ENCODE data around the gene KLRD1. TPM values are rescaled to one million over a fixed set of nuclear protein-coding genes. Genes with fewer than 3 reads are reported as not detected.
"Not testable (repeated sequence)": the region's sequence is repeated elsewhere in the genome, so short reads cannot be mapped to it uniquely, and the experiment has no call there.

The KLRD1 gene
- total RNA-seq, 1 donor: 0.86 TPM

GRCh38 chr12:10369557-10370415 is 62.1 kb downstream of the KLRD1 start:
- no peak for DNase-seq (ENCODE audit: low read depth)
- no peak for TF ChIP-seq CTCF (IDR thresholded peaks at IDR 0.05; ENCODE audit: insufficient read depth, low read depth, low read length)

GRCh38 chr12:10371893-10372535 is 64.3 kb downstream of the KLRD1 start:
- not testable (repeated sequence) for H3K4me3 ChIP-seq (ENCODE audit: low read depth, low read length); DNase-seq (ENCODE audit: low read depth)

More at GRCh38 chr12:10369557-10370415, 62.1 kb downstream of the KLRD1 start:
- H3K4me3 ChIP-seq (ENCODE audit: low read depth, low read length): no peak overlapping the region

- no peak for TF ChIP-seq CTCF (IDR thresholded peaks at IDR 0.05; ENCODE audit: insufficient read depth, low read depth, low read length)
- no peak for DNase-seq (ENCODE audit: low read depth)
- no peak overlapping the region for H3K4me3 ChIP-seq (ENCODE audit: low read depth, low read length)
These were observed 64.9 kb downstream of the KLRD1 start for GRCh38 chr12:10372559-10372958.

DNA sequence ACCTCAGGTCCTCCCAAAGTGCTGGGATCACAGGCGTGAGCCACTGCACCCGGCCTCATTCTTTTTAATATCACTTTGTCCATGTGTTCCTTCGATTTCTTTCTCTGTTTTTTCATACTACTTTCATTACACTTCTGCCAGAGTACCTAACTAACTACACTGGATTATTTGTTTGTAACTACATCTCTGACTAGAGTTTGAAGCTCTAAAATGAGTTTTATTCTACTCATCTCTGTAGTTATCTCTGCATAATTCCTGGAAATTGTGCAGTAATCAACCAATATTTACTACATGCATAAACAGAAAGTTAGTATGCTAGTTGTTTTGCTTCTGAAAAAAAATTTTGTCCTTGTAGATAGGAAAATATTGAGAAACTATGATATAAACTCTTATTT is 67.0 kb downstream of the KLRD1 start:
- no peak for DNase-seq (ENCODE audit: low read depth)
- TF ChIP-seq CTCF (IDR thresholded peaks at IDR 0.05; ENCODE audit: insufficient read depth, low read depth, low read length): no peak

GRCh38 chr12:10378737-10379136 is 71.1 kb downstream of the KLRD1 start:
- not testable (repeated sequence) for H3K4me3 ChIP-seq (ENCODE audit: low read depth, low read length); DNase-seq (ENCODE audit: low read depth)

More for the DNA sequence above, 67.0 kb downstream of the KLRD1 start:
- H3K4me3 ChIP-seq (ENCODE audit: low read depth, low read length): no peak overlapping the region

Other genes starting within 250 kb of the KLRD1 start
- gene CLEC1A, start 208.9 kb upstream of the KLRD1 start, total RNA-seq: not detected in 2 replicates
- under 0.01 TPM in 1 of 2 replicates, not detected in the other for gene CLEC7A, start 177.7 kb upstream of the KLRD1 start, total RNA-seq
- gene OLR1, start 135.7 kb upstream of the KLRD1 start, total RNA-seq: 9.3 and 73.0 TPM in 2 replicates
- gene TMEM52B, start 128.8 kb upstream of the KLRD1 start, total RNA-seq: 3.5 and 17.7 TPM in 2 replicates
- 61.2 and 131 TPM in 2 replicates for gene GABARAPL1, start 95.0 kb upstream of the KLRD1 start, total RNA-seq
- not detected in 2 replicates for gene KLRK1, start 82.2 kb downstream of the KLRD1 start, total RNA-seq
- gene KLRC4, start 101.9 kb downstream of the KLRD1 start, total RNA-seq: not detected in 2 replicates
- not detected in 2 replicates for gene KLRC3, start 112.7 kb downstream of the KLRD1 start, total RNA-seq
- not detected in 2 replicates for gene KLRC2, start 128.1 kb downstream of the KLRD1 start, total RNA-seq
- gene KLRC1, start 145.5 kb downstream of the KLRD1 start, total RNA-seq: not detected in 2 replicates
- gene EIF2S3B, start 198.0 kb downstream of the KLRD1 start, total RNA-seq: 3.5 and 9.5 TPM in 2 replicates